Renal cortical epithelial cell (primary cell): ENCODE measurements around the gene GDPGP1. TPM values are rescaled to one million over a fixed set of nuclear protein-coding genes. Genes with fewer than 3 reads are reported as not detected.

Experiments
- total RNA-seq: library from RNA; depleted of rRNA; stranded (reverse); fragments of >200 nt; gene quantifications from 2 replicates; pipeline ENCODE4 v1.2.3, GENCODE V29; 2014

GDPGP1 gene
- total RNA-seq, 1 donor from 2014 or later, result 19.0 TPM

Other genes starting within 250 kb of the GDPGP1 start
- gene ZNF710, start 232.9 kb upstream of the GDPGP1 start, total RNA-seq, result 7.8 and 13.4 TPM in 2 replicates
- 160 and 174 TPM in 2 replicates for gene IDH2, start 131.7 kb upstream of the GDPGP1 start, total RNA-seq
- gene SEMA4B, start 32.9 kb upstream of the GDPGP1 start, total RNA-seq, result 26.6 and 154 TPM in 2 replicates
- gene CIB1, start 268 bp upstream of the GDPGP1 start, total RNA-seq, result 44.6 and 45.6 TPM in 2 replicates
- gene TTLL13, start 15.3 kb downstream of the GDPGP1 start, total RNA-seq, result 0.10 TPM in 1 of 2 replicates, not detected in the other
- 102 and 121 TPM in 2 replicates for gene NGRN, start 31.5 kb downstream of the GDPGP1 start, total RNA-seq
- gene ZNF774, start 118.1 kb downstream of the GDPGP1 start, total RNA-seq, result 2.4 and 3.9 TPM in 2 replicates
- 206 and 486 TPM in 2 replicates for gene IQGAP1, start 154.0 kb downstream of the GDPGP1 start, total RNA-seq